H1 (cell line): ENCODE results near the gene PCBP4.

Source experiments
- EP300 ChIP-seq, 2 experiments: IDR thresholded peaks; 1 replicate in 1 of 2; 2 replicates in 1 of 2; pipeline ENCODE4 v1.6.1; 2011 to 2012; ENCODE audit warnings: low read depth in 2 of 2, low read length in 2 of 2, mild to moderate bottlenecking in 2 of 2, borderline replicate concordance in 1 of 2, inconsistent platforms in 1 of 2, moderate library complexity in 1 of 2
- GABPA ChIP-seq: IDR thresholded peaks from 2 replicates; pipeline ENCODE4 v1.6.1; 2011; ENCODE audit warnings: mild to moderate bottlenecking, low read length, moderate library complexity, borderline replicate concordance; ENCODE audit not compliant: insufficient read depth
- JUND ChIP-seq: IDR thresholded peaks from 2 replicates; pipeline ENCODE4 v1.6.1; 2011; ENCODE audit warnings: mild to moderate bottlenecking, improper control_type of control experiment, low read length
- POLR2A ChIP-seq, 2 experiments: IDR thresholded peaks; 1 replicate in 1 of 2; 2 replicates in 1 of 2; pipeline ENCODE4 v1.6.1; 2011; ENCODE audit warnings: low read depth in 2 of 2, low read length in 2 of 2, mild to moderate bottlenecking in 2 of 2; ENCODE audit errors: control extremely low read depth in 1 of 2
- SRF ChIP-seq: IDR thresholded peaks from 2 replicates; pipeline ENCODE4 v1.6.1; 2011; ENCODE audit warnings: mild to moderate bottlenecking, low read depth, low read length, moderate library complexity
- TCF12 ChIP-seq: IDR thresholded peaks from 2 replicates; pipeline ENCODE4 v1.6.1; 2011; ENCODE audit warnings: low read depth, mild to moderate bottlenecking, low read length
- TEAD4 ChIP-seq: IDR thresholded peaks from 2 replicates; pipeline ENCODE4 v1.6.1; 2012; ENCODE audit warnings: low read depth, low read length, inconsistent platforms, mixed read lengths
- TF ChIP-seq, protein P1 (sequence below), 3 experiments: IDR thresholded peaks; 1 replicate in 2 of 3; 2 replicates in 1 of 3; pipeline versions ENCODE4 v1.5.1 to v1.6.1; 2011; ENCODE audit warnings: low read length in 3 of 3, mild to moderate bottlenecking in 3 of 3, inconsistent platforms in 2 of 3, low read depth in 1 of 3, moderate library complexity in 1 of 3; ENCODE audit not compliant: insufficient read depth in 1 of 3; ENCODE audit errors: control extremely low read depth in 1 of 3

DNA sequence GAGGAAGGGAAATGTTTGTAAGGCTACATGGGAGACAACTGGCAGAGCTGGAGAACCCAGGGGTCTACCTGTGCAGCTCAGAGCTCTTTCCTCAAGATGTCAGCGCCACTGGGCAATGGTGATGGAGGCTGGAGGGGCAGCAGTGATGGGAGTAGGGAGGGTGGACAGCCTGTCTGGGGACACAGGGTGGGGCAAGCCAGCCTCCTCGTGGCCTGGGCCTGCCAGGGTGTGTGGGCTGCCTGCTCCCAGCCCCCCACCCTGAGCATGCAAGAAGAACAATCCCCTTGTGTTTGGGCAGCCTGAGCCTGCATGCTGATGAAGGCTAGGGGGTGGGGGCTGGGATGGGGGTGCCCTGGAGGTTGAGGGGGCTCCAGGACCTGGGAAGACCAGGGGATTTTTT lies 1.2 kb downstream of the PCBP4 start:
- no peak for TF ChIP-seq POLR2A (IDR thresholded peaks at IDR 0.05; ENCODE audit: control extremely low read depth in 1 of 2, low read depth in 2 of 2, low read length in 2 of 2)
- TF ChIP-seq, protein P1, sequence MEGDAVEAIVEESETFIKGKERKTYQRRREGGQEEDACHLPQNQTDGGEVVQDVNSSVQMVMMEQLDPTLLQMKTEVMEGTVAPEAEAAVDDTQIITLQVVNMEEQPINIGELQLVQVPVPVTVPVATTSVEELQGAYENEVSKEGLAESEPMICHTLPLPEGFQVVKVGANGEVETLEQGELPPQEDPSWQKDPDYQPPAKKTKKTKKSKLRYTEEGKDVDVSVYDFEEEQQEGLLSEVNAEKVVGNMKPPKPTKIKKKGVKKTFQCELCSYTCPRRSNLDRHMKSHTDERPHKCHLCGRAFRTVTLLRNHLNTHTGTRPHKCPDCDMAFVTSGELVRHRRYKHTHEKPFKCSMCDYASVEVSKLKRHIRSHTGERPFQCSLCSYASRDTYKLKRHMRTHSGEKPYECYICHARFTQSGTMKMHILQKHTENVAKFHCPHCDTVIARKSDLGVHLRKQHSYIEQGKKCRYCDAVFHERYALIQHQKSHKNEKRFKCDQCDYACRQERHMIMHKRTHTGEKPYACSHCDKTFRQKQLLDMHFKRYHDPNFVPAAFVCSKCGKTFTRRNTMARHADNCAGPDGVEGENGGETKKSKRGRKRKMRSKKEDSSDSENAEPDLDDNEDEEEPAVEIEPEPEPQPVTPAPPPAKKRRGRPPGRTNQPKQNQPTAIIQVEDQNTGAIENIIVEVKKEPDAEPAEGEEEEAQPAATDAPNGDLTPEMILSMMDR (IDR thresholded peaks at IDR 0.05; ENCODE audit: control extremely low read depth in 1 of 3, insufficient read depth in 1 of 3, low read depth in 1 of 3, low read length in 3 of 3) = no peak
- TF ChIP-seq TEAD4 = no peak
- no peak for TF ChIP-seq SRF
- no peak for TF ChIP-seq TCF12
- no peak for TF ChIP-seq JUND
- no peak for TF ChIP-seq EP300 (IDR thresholded peaks at IDR 0.05; ENCODE audit: borderline replicate concordance in 1 of 2, low read depth in 2 of 2, low read length in 2 of 2)
- TF ChIP-seq GABPA = no peak
